ENCODE data around the gene METTL25. TPM values are rescaled to one million over a fixed set of nuclear protein-coding genes. Genes with fewer than 3 reads are reported as not detected.

Gene METTL25
- polyA plus RNA-seq, 1 donor from 2014 or later: 11.1 TPM

GRCh38 chr12:82525616-82526015 is 167.3 kb downstream of the METTL25 start:
- no peaks in the 10 kb centered on the region for H4K20me1 ChIP-seq (ENCODE audit: insufficient read depth)
- H3K9ac ChIP-seq (ENCODE audit: low read length): no peak overlapping the region
- no peak overlapping the region for H3K4me2 ChIP-seq (ENCODE audit: low read length)
- no peaks in the 10 kb centered on the region for H3K9me2 ChIP-seq (ENCODE audit: insufficient read depth, low read length)
- no peaks in the 10 kb centered on the region for H3K9me3 ChIP-seq (ENCODE audit: low read length)
- no peaks in the 10 kb centered on the region for H3K36me3 ChIP-seq (ENCODE audit: insufficient read depth, low read length)
- TF ChIP-seq SMC3 (conservative IDR thresholded peaks at IDR 0.05; ENCODE audit: poor library complexity): no peak
- TF ChIP-seq RAD21 (conservative IDR thresholded peaks at IDR 0.05): no peak
- H3K27ac ChIP-seq (ENCODE audit: low read length): no peak overlapping the region
- H3F3A ChIP-seq (ENCODE audit: insufficient read depth, low read length, poor library complexity, severe bottlenecking): no peaks in the 10 kb centered on the region
- H2AFZ ChIP-seq (ENCODE audit: low read depth, low read length): no peak overlapping the region
- H3K79me2 ChIP-seq (replicated peaks; ENCODE audit: insufficient read depth, low read length): no peaks in the 10 kb centered on the region
- H3K4me3 ChIP-seq (ENCODE audit: low read length): no peak overlapping the region
- no peaks in the 10 kb centered on the region for H3K27me3 ChIP-seq (ENCODE audit: insufficient read depth, low read depth, low read length)

GRCh38 chr12:82527165-82527780 is 168.9 kb downstream of the METTL25 start:
- no peaks in the 10 kb centered on the region for H3K79me2 ChIP-seq (replicated peaks; ENCODE audit: insufficient read depth, low read length)
- H3K27me3 ChIP-seq (ENCODE audit: insufficient read depth, low read depth, low read length): no peaks in the 10 kb centered on the region
- TF ChIP-seq CTCF (IDR thresholded peaks at IDR 0.05; ENCODE audit: poor library complexity, severe bottlenecking) (peak; percentile 88), SMC3 (conservative IDR thresholded peaks at IDR 0.05; ENCODE audit: poor library complexity) (peak; percentile 84), MXI1 (conservative IDR thresholded peaks at IDR 0.05; ENCODE audit: poor library complexity, severe bottlenecking) (no peak), RAD21 (conservative IDR thresholded peaks at IDR 0.05) (peak; percentile 87)
- TF ChIP-seq, protein P1, sequence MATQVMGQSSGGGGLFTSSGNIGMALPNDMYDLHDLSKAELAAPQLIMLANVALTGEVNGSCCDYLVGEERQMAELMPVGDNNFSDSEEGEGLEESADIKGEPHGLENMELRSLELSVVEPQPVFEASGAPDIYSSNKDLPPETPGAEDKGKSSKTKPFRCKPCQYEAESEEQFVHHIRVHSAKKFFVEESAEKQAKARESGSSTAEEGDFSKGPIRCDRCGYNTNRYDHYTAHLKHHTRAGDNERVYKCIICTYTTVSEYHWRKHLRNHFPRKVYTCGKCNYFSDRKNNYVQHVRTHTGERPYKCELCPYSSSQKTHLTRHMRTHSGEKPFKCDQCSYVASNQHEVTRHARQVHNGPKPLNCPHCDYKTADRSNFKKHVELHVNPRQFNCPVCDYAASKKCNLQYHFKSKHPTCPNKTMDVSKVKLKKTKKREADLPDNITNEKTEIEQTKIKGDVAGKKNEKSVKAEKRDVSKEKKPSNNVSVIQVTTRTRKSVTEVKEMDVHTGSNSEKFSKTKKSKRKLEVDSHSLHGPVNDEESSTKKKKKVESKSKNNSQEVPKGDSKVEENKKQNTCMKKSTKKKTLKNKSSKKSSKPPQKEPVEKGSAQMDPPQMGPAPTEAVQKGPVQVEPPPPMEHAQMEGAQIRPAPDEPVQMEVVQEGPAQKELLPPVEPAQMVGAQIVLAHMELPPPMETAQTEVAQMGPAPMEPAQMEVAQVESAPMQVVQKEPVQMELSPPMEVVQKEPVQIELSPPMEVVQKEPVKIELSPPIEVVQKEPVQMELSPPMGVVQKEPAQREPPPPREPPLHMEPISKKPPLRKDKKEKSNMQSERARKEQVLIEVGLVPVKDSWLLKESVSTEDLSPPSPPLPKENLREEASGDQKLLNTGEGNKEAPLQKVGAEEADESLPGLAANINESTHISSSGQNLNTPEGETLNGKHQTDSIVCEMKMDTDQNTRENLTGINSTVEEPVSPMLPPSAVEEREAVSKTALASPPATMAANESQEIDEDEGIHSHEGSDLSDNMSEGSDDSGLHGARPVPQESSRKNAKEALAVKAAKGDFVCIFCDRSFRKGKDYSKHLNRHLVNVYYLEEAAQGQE (IDR thresholded peaks at IDR 0.05; ENCODE audit: borderline replicate concordance): no peak
- no peak overlapping the region for H3K27ac ChIP-seq (ENCODE audit: low read length)
- H4K20me1 ChIP-seq (ENCODE audit: insufficient read depth): no peaks in the 10 kb centered on the region
- no peak overlapping the region for H3K4me2 ChIP-seq (ENCODE audit: low read length)
- H3K9ac ChIP-seq (ENCODE audit: low read length): no peak overlapping the region
- H3K9me3 ChIP-seq (ENCODE audit: low read length): no peaks in the 10 kb centered on the region
- no peak overlapping the region for H3K4me3 ChIP-seq (ENCODE audit: low read length)
- H2AFZ ChIP-seq (ENCODE audit: low read depth, low read length): no peak overlapping the region
- H3K36me3 ChIP-seq (ENCODE audit: insufficient read depth, low read length): no peaks in the 10 kb centered on the region
- H3F3A ChIP-seq (ENCODE audit: insufficient read depth, low read length, poor library complexity, severe bottlenecking): no peaks in the 10 kb centered on the region
- H3K9me2 ChIP-seq (ENCODE audit: insufficient read depth, low read length): no peaks in the 10 kb centered on the region

Other genes with a start within 250 kb of the METTL25 start
- 64.5 and 64.6 TPM in 2 replicates for gene CCDC59, start 142 bp upstream of the METTL25 start, polyA plus RNA-seq

Data from neural cell (in vitro differentiated cells).